ENCODE data around the gene MAMDC2.
A peak's percentile ranks its signal among the peaks of the same experiment; 100 is the strongest.
"Not testable (repeated sequence)": the region's sequence is repeated elsewhere in the genome, so short reads cannot be mapped to it uniquely, and the experiment has no call there.

MAMDC2 gene

GRCh38 chr9:70220216-70220615, 176.6 kb downstream of the MAMDC2 start:
- intact Hi-C loops (cut with DNase I) = no loop called here
- DNase-seq = no peak

GRCh38 chr9:70222354-70222753, 178.7 kb downstream of the MAMDC2 start:
- intact Hi-C loops (cut with DNase I) = no loop called here
- DNase-seq = no peak

- intact Hi-C loops (cut with DNase I) = no loop called here
- DNase-seq = no peak
These were observed 184.5 kb downstream of the MAMDC2 start for GRCh38 chr9:70228118-70228517.

- intact Hi-C loops (cut with DNase I) = no loop called here
- no peak for DNase-seq
These were observed 185.0 kb downstream of the MAMDC2 start for GRCh38 chr9:70228611-70229010.

GRCh38 chr9:70229026-70229425, 185.4 kb downstream of the MAMDC2 start:
- no peak for DNase-seq
- intact Hi-C loops (cut with DNase I) = no loop called here

GRCh38 chr9:70229579-70229978, 185.9 kb downstream of the MAMDC2 start:
- intact Hi-C loops (cut with DNase I) = no loop called here
- DNase-seq = no peak

GRCh38 chr9:70232476-70232875, 188.8 kb downstream of the MAMDC2 start:
- intact Hi-C loops (cut with DNase I) = no loop called here
- DNase-seq = no peak

- intact Hi-C loops (cut with DNase I); DNase-seq: not testable (repeated sequence)
These were observed 190.6 kb downstream of the MAMDC2 start for GRCh38 chr9:70234208-70234607.

GRCh38 chr9:70245952-70246351, 202.3 kb downstream of the MAMDC2 start:
- DNase-seq; intact Hi-C loops (cut with DNase I): not testable (repeated sequence)

GRCh38 chr9:70250221-70250620, 206.6 kb downstream of the MAMDC2 start:
- no peak for DNase-seq
- intact Hi-C loops (cut with DNase I) = loop anchor here (10.0 kb wide), 1 partner anchor 165 kb away; the partner anchor contains the start of gene KLF9

- no peak for DNase-seq
- intact Hi-C loops (cut with DNase I) = loop anchor here (5.0 to 10.0 kb wide), 2 partner anchors 159 to 227 kb away; partner anchors contain the start of gene KLF9
These were observed 211.8 kb downstream of the MAMDC2 start for GRCh38 chr9:70255486-70255885.

GRCh38 chr9:70256123-70256551, 212.5 kb downstream of the MAMDC2 start:
- intact Hi-C loops (cut with DNase I) = loop anchor here (5.0 to 10.0 kb wide), 2 partner anchors 159 to 226 kb away; partner anchors contain the start of gene KLF9

GRCh38 chr9:70257502-70257901, 213.9 kb downstream of the MAMDC2 start:
- no peak for DNase-seq
- intact Hi-C loops (cut with DNase I) = loop anchor here (5.0 to 10.0 kb wide), 2 partner anchors 157 to 225 kb away; partner anchors contain the start of gene KLF9

More at GRCh38 chr9:70256123-70256551, 212.5 kb downstream of the MAMDC2 start:
- DNase-seq = no peak

- peak in 37 of 42 donors; percentile 6 to 70 (median 43) for DNase-seq
- intact Hi-C loops (cut with DNase I) = loop anchor here (5.0 to 10.0 kb wide), 2 partner anchors 157 to 224 kb away; partner anchors contain the start of gene KLF9
These were observed 214.5 kb downstream of the MAMDC2 start for GRCh38 chr9:70257991-70258691.

GRCh38 chr9:70258692-70259511, 215.3 kb downstream of the MAMDC2 start, which contains the start of gene SMC5:
TSS of gene SMC5 (plus strand) at chr9:70258978. CDS start at chr9:70259079, 101 bp downstream.
- intact Hi-C loops (cut with DNase I) = loop anchor here (5.0 to 10.0 kb wide), 2 partner anchors 156 to 223 kb away; partner anchors contain the start of gene KLF9
- DNase-seq = peak; percentile 70 to 96 (median 90)

GRCh38 chr9:70259512-70259802, 215.8 kb downstream of the MAMDC2 start:
- peak in 4 of 42 donors; percentile 14 to 50 (median 20) for DNase-seq
- intact Hi-C loops (cut with DNase I) = loop anchor here (5.0 to 10.0 kb wide), 2 partner anchors 155 to 223 kb away; partner anchors contain the start of gene KLF9

- DNase-seq = no peak
- intact Hi-C loops (cut with DNase I) = no loop called here
These were observed 216.4 kb downstream of the MAMDC2 start for GRCh38 chr9:70260007-70260443.

GRCh38 chr9:70260606-70261005, 217.0 kb downstream of the MAMDC2 start:
- intact Hi-C loops (cut with DNase I) = no loop called here
- no peak for DNase-seq

- intact Hi-C loops (cut with DNase I) = no loop called here
- no peak for DNase-seq
These were observed 217.7 kb downstream of the MAMDC2 start for GRCh38 chr9:70261131-70261870.
